Measurements from ENCODE around the gene ALKBH2.

Gene ALKBH2

DNA sequence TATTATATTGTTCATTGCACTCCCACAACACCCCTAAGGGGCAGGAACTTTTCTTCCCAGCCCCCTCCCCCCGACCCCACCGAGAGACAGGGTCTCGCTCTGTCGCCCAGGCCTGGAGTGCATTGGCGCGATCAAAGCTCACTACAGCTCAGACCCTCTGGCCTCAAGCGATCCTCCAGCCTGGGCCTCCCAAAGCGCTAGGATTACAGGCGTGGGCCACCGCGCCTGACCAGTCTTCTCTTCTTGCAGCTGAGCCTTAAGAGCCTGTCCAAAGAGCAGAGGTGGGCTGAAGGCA is 3.8 kb upstream of the ALKBH2 start:
- no peak for TF ChIP-seq Cebpa-rat (IDR thresholded peaks at IDR 0.05)
- peaks cover 0 to 13% (median 3%) of the 10 kb centered on the region in 11 experiments; a peak in 7 of 22 replicates for H4K20me1 ChIP-seq
- no peaks in the 10 kb centered on the region for H3K27me3 ChIP-seq
- peak overlapping the region; percentile 89 to 99 (median 93) for H3K4me2 ChIP-seq
- peaks cover 4 to 36% (median 27%) of the 10 kb centered on the region in 11 experiments; a peak in 21 of 22 replicates for H3K36me3 ChIP-seq
- H3K9me3 ChIP-seq (replicated peaks in 1 of 11) = no peaks in the 10 kb centered on the region
- H3K9ac ChIP-seq = peak overlapping the region; percentile 56 to 89 (median 86); a peak in 17 of 22 replicates
- H3K4me1 ChIP-seq = peaks cover 30 to 51% (median 41%) of the 10 kb centered on the region in 10 experiments
- H3K4me3 ChIP-seq = peak overlapping the region; percentile 81 to 96 (median 86)
- H3K27ac ChIP-seq = peak overlapping the region in 8 of 11 experiments; percentile 82 to 89 (median 86); a peak in 13 of 22 replicates

DNA sequence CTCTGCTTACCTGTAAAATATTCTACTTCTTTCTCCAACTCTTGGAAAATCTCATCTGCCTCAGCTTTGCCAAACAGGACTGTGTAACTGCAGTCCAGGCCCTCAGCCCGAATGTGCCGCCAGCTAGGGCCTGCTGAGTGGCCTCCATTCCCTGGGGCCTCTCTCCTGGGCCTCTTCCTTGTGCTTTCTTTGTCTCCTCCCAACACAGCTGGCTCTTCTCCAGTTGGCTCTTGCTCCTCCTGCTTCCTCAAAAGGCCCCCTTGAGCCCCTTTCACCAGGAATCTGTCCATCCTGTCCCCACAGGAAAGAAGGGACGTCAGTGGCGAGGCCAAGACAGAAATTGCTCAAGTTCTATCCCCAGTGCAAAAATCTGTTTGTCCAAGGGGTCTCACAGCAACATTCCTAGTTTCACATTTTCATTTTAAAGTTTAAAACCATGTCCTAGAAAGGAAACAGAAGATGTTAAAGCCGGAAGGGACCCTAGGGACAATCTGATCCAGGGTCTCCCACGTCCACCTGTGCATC is 713 bp downstream of the ALKBH2 start:
- H3K4me3 ChIP-seq = peak overlapping the region; percentile 52 to 68 (median 56)
- peak overlapping the region; percentile 46 to 73 (median 67) for H3K9ac ChIP-seq
- no peaks in the 10 kb centered on the region for H3K9me3 ChIP-seq (replicated peaks in 1 of 11)
- peaks cover 18 to 43% (median 29%) of the 10 kb centered on the region in 11 experiments; a peak in 20 of 22 replicates for H3K36me3 ChIP-seq
- H3K4me2 ChIP-seq = peak overlapping the region; percentile 74 to 97 (median 88)
- H4K20me1 ChIP-seq = peaks cover 0 to 14% (median 0%) of the 10 kb centered on the region in 11 experiments; a peak in 3 of 22 replicates
- no peaks in the 10 kb centered on the region for H3K27me3 ChIP-seq
- H3K27ac ChIP-seq = peak overlapping the region; percentile 4 to 75 (median 60); a peak in 20 of 22 replicates
- H3K4me1 ChIP-seq = peaks cover 25 to 67% (median 51%) of the 10 kb centered on the region in 10 experiments
- TF ChIP-seq Cebpa-rat (IDR thresholded peaks at IDR 0.05) = no peak

DNA sequence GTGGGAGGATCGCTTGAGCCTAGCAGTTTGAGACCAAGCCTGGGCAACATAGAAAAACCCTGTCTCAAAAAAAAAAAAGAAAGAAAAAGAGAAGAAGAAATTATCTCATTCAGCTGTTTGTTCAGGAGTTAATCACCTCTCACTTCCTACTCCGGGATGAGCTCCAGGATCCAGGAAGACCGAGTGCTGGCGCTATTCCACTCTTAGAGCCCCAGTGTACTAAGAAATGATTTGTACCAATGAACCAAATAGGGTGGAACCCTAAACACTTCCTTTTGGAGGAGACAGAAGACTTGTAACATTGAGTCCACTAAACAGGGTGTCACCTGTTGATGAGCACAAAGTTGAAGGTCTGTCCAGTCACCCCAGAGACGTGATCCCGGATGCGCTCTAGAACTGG is 3.6 kb downstream of the ALKBH2 start:
- Histone ChIP-seq H3K27me3 (no peaks in the 10 kb centered on the region), H3K27ac (no peak overlapping the region), H3K4me1 (peaks cover 20 to 56% (median 46%) of the 10 kb centered on the region in 10 experiments), H3K4me3 (no peak overlapping the region), H3K9ac (0 out of 22 replicates have a peak overlapping the region, but pooled peaks of 1 of the 11 experiments have one; percentile 1), H4K20me1 (peaks cover 0 to 14% (median 0%) of the 10 kb centered on the region in 11 experiments; a peak in 3 of 22 replicates), H3K36me3 (peaks cover 44 to 71% (median 56%) of the 10 kb centered on the region in 11 experiments), H3K4me2 (peak overlapping the region in 1 of 11 experiments; percentile 18; a peak in 1 of 22 replicates), H3K9me3 (replicated peaks in 1 of 11) (no peaks in the 10 kb centered on the region)
- TF ChIP-seq Cebpa-rat (IDR thresholded peaks at IDR 0.05) = no peak

DNA sequence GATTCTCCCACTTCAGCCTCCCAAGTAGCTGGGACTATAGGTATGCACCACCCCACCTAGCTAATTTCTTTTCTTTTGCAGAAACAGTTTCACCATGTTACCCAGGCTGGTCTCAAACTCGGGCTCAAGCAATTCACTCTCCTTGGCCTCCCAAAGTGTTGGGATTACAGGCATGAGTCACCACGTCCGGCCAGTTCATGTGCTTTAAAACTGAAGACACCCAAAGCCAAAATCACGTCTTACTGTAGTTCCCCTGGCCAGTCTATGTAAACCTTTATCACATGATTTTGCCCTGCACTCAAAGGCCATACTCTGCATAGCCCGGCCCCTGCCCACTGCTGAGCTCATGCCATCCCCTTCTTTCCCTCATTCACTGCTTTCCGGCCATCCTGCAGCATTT is 4.5 kb downstream of the ALKBH2 start:
- Histone ChIP-seq H3K27ac (no peak overlapping the region), H3K27me3 (no peaks in the 10 kb centered on the region), H3K9ac (0 out of 22 replicates have a peak overlapping the region, but pooled peaks of 2 of the 11 experiments have one; percentile 1 to 29), H3K4me1 (peaks cover 20 to 62% (median 50%) of the 10 kb centered on the region in 10 experiments), H4K20me1 (peaks cover 0 to 14% (median 0%) of the 10 kb centered on the region in 11 experiments; a peak in 3 of 22 replicates), H3K9me3 (replicated peaks in 1 of 11) (no peaks in the 10 kb centered on the region), H3K4me2 (peak overlapping the region in 8 of 11 experiments; percentile 14 to 61 (median 42); a peak in 13 of 22 replicates), H3K36me3 (peaks cover 53 to 80% (median 64%) of the 10 kb centered on the region in 11 experiments), H3K4me3 (no peak overlapping the region)
- no peak for TF ChIP-seq Cebpa-rat (IDR thresholded peaks at IDR 0.05)

DNA sequence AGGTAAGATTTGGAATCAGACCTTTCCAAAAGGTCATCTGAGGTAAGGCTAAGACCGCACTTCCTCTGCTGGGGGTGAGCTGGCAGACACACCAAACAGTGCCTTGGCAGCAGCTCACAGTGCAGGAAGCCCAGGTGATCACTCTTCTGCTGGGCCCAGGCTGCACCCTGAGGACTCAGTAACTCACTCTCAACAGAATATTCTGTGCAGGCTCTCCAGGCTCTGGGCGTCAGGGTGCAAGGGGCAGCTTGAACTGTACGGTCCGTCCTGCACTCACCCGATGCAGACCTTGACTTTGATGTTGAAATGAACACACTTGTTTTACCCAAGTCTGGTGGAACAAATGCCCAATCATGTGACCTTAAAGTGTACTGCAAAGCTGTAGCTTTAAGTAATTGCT is 6.0 kb downstream of the ALKBH2 start:
- peaks cover 0 to 14% (median 0%) of the 10 kb centered on the region in 11 experiments; a peak in 3 of 22 replicates for H4K20me1 ChIP-seq
- TF ChIP-seq Cebpa-rat (IDR thresholded peaks at IDR 0.05) = no peak

DNA sequence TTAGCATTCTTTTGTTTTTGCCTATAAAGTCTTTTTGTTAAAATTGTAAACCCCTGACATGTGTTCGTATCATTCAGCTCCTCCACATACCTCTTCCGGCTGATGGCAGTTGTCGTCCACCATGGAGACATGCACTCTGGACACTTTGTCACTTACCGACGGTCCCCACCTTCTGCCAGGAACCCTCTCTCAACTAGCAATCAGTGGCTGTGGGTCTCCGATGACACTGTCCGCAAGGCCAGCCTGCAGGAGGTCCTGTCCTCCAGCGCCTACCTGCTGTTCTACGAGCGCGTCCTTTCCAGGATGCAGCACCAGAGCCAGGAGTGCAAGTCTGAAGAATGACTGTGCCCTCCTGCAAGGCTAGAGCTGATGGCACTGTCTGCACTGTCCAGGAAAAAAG is 7.7 kb downstream of the ALKBH2 start:
- Histone ChIP-seq H3K4me2 (no peak overlapping the region), H3K27me3 (no peaks in the 10 kb centered on the region), H3K4me1 (peaks cover 0 to 33% (median 26%) of the 10 kb centered on the region in 10 experiments; a peak in 15 of 20 replicates), H3K9me3 (replicated peaks in 1 of 11) (no peaks in the 10 kb centered on the region), H3K9ac (no peak overlapping the region), H3K36me3 (peaks cover 81 to 99% (median 93%) of the 10 kb centered on the region in 11 experiments), H3K27ac (no peak overlapping the region), H3K4me3 (no peak overlapping the region), H4K20me1 (peaks cover 0 to 14% (median 0%) of the 10 kb centered on the region in 11 experiments; a peak in 3 of 22 replicates)
- no peak for TF ChIP-seq Cebpa-rat (IDR thresholded peaks at IDR 0.05)

More for the DNA sequence above, 6.0 kb downstream of the ALKBH2 start:
- H3K4me1 ChIP-seq = peaks cover 12 to 50% (median 40%) of the 10 kb centered on the region in 10 experiments
- H3K4me2 ChIP-seq = no peak overlapping the region
- H3K9me3 ChIP-seq (replicated peaks in 1 of 11) = no peaks in the 10 kb centered on the region
- no peak overlapping the region for H3K4me3 ChIP-seq
- H3K27ac ChIP-seq = no peak overlapping the region
- H3K9ac ChIP-seq = no peak overlapping the region
- H3K36me3 ChIP-seq = peaks cover 69 to 96% (median 80%) of the 10 kb centered on the region in 11 experiments
- H3K27me3 ChIP-seq = no peaks in the 10 kb centered on the region

DNA sequence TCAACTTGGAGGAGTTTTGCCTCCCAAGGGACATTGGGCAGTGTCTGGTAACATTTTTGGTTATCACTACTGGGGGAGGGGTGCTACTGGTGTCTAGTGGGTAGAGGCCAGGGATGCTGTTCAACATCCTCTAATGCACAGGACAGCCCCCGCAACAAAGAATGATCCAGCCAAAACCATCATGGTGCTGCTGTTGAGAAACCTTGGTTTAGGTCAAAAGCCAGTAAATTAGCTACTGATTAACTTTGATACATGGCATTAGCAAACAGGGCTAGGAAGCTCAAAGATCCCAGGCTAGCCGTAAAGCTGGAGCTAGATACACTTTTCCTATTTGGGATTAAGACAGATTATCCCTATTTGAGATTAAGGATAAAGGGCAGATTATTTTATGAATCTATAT is 8.8 kb downstream of the ALKBH2 start:
- H3K27me3 ChIP-seq = no peaks in the 10 kb centered on the region
- no peak overlapping the region for H3K9ac ChIP-seq
- peak overlapping the region in 5 of 11 experiments; percentile 13 to 40 (median 31); a peak in 7 of 22 replicates for H3K4me2 ChIP-seq
- H3K36me3 ChIP-seq = peaks cover 72 to 98% (median 93%) of the 10 kb centered on the region in 11 experiments
- H4K20me1 ChIP-seq = peaks cover 0 to 14% (median 0%) of the 10 kb centered on the region in 11 experiments; a peak in 3 of 22 replicates
- H3K4me3 ChIP-seq = no peak overlapping the region
- no peak overlapping the region for H3K27ac ChIP-seq
- TF ChIP-seq Cebpa-rat (IDR thresholded peaks at IDR 0.05) = no peak
- H3K4me1 ChIP-seq = peaks cover 0 to 26% (median 23%) of the 10 kb centered on the region in 10 experiments; a peak in 15 of 20 replicates
- H3K9me3 ChIP-seq (replicated peaks in 1 of 11) = no peaks in the 10 kb centered on the region

DNA sequence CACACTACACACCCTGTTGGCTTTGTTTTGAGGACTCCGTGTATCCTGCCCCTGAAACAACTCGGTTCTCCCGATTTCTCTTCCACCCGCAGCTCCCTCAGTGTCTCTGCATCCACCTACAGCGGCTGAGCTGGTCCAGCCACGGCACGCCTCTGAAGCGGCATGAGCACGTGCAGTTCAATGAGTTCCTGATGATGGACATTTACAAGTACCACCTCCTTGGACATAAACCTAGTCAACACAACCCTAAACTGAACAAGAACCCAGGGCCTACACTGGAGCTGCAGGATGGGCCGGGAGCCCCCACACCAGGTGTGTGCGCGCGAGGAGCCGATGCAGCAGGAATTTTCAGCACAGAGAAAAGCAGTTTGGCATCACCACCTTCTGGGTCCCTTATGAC is 10.5 kb downstream of the ALKBH2 start:
- no peak overlapping the region for H3K4me2 ChIP-seq
- H3K27ac ChIP-seq = no peak overlapping the region
- H3K27me3 ChIP-seq = no peaks in the 10 kb centered on the region
- no peak overlapping the region for H3K4me3 ChIP-seq
- H3K4me1 ChIP-seq = peaks cover 0 to 11% (median 9%) of the 10 kb centered on the region in 10 experiments; a peak in 9 of 20 replicates
- TF ChIP-seq Cebpa-rat (IDR thresholded peaks at IDR 0.05) = no peak
- no peaks in the 10 kb centered on the region for H4K20me1 ChIP-seq
- peaks cover 0 to 14% (median 9%) of the 10 kb centered on the region in 11 experiments; a peak in 11 of 22 replicates for H3K9me3 ChIP-seq (replicated peaks in 1 of 11)
- H3K36me3 ChIP-seq = peaks cover 65 to 99% (median 86%) of the 10 kb centered on the region in 11 experiments
- no peak overlapping the region for H3K9ac ChIP-seq

DNA sequence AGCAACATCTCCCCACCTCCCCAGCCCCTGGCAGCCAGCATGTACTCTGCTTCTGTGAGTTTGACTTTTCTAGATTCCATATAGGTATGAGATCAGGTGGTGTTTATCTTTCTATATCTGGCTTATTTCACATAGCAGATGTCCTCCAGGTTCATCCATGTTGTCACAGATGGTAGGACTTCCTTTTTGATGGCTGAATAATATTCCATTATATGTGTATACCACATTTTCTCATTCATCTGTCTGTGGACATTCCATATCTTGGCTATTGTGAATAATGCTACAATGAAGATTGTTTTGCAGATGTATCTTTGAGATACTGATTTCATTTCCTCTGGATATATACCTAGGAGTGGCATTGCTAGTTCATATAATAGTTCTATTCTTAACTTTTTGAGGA is 18.4 kb downstream of the ALKBH2 start:
- peaks cover 58 to 88% (median 73%) of the 10 kb centered on the region in 11 experiments for H3K36me3 ChIP-seq

More for the DNA sequence above, 18.4 kb downstream of the ALKBH2 start:
- H3K27me3 ChIP-seq = no peaks in the 10 kb centered on the region
- no peaks in the 10 kb centered on the region; a peak in 1 of 22 replicates for H4K20me1 ChIP-seq
- no peaks in the 10 kb centered on the region for H3K4me1 ChIP-seq
- TF ChIP-seq Cebpa-rat (IDR thresholded peaks at IDR 0.05) = no peak
- no peak overlapping the region for H3K9ac ChIP-seq
- H3K27ac ChIP-seq = no peak overlapping the region
- peaks cover 0 to 23% (median 13%) of the 10 kb centered on the region in 11 experiments; a peak in 13 of 22 replicates for H3K9me3 ChIP-seq (replicated peaks in 1 of 11)
- H3K4me2 ChIP-seq = no peak overlapping the region
- no peak overlapping the region for H3K4me3 ChIP-seq

Data from BLaER1 treated with 17β-estradiol and CSF1 and Interleukin-3, amounts not matched to agents 10 nM and 100 nM (cell line).